CD8-positive, alpha-beta memory T cell (primary cell): ENCODE data around the gene PDE4C. TPM values are rescaled to one million over a fixed set of nuclear protein-coding genes. Genes with fewer than 3 reads are reported as not detected.

Experiments used
- CTCF ChIA-PET: fragments of 350-600 bp; sonication (Branson Sonifier 250); formaldehyde crosslinking; loops from one replicate; lab custom pipeline; 2021; ENCODE audit warnings: antibody characterized with exemption; lab: Charles Lee
- POLR2A ChIA-PET: fragments of 350-600 bp; sonication (Branson Sonifier 250); formaldehyde crosslinking; loops from one replicate; lab custom pipeline; 2021; ENCODE audit warnings: antibody characterized with exemption; lab: Charles Lee
- DNase-seq, 5 donors: peaks; one replicate each; pipeline versions ENCODE4 v3.0.0 to v3.0.0-alpha.2; 2020 to 2022; ENCODE audit warnings: mixed read lengths in 1 of 5
- H3K27ac ChIP-seq: one replicate; pipeline ENCODE4 v1.7.0; 2013; ENCODE audit warnings: low read depth, mild to moderate bottlenecking, low read length, moderate library complexity
- H3K27me3 ChIP-seq: 2 replicates; pipeline ENCODE4 v1.7.0; 2013; ENCODE audit warnings: low read length, mild to moderate bottlenecking; ENCODE audit not compliant: insufficient read depth, poor library complexity, severe bottlenecking
- H3K36me3 ChIP-seq: 2 replicates; pipeline ENCODE4 v1.7.0; 2013; ENCODE audit warnings: mild to moderate bottlenecking, low read length, moderate library complexity; ENCODE audit not compliant: insufficient read depth
- H3K4me1 ChIP-seq: 2 replicates; pipeline ENCODE4 v1.7.0; 2013; ENCODE audit warnings: mild to moderate bottlenecking, low read length, moderate library complexity; ENCODE audit not compliant: insufficient read depth
- H3K4me3 ChIP-seq: 2 replicates; pipeline ENCODE4 v1.7.0; 2013; ENCODE audit warnings: mild to moderate bottlenecking, low read length
- H3K9me3 ChIP-seq: 2 replicates; pipeline ENCODE4 v1.7.0; 2013; ENCODE audit warnings: mild to moderate bottlenecking, low read length
- H3K27ac Mint-ChIP-seq, 8 donors: one replicate each; pipeline ENCODE4 v1.8.0; 2020 to 2021; ENCODE audit warnings: mixed read lengths in 8 of 8, mild to moderate bottlenecking in 6 of 8, inconsistent platforms in 3 of 8, moderate library complexity in 3 of 8
- H3K27me3 Mint-ChIP-seq, 2 donors: one replicate each; pipeline ENCODE4 v1.8.0; 2020 to 2021; ENCODE audit warnings: mixed read lengths in 2 of 2, mild to moderate bottlenecking in 1 of 2, moderate library complexity in 1 of 2
- H3K36me3 Mint-ChIP-seq, 3 donors: one replicate each; pipeline ENCODE4 v1.8.0; 2020 to 2021; ENCODE audit warnings: mixed read lengths in 3 of 3, inconsistent platforms in 1 of 3, mild to moderate bottlenecking in 1 of 3
- H3K4me1 Mint-ChIP-seq, 3 donors: one replicate each; pipeline ENCODE4 v1.8.0; 2020 to 2021; ENCODE audit warnings: mixed read lengths in 3 of 3, inconsistent platforms in 1 of 3, mild to moderate bottlenecking in 1 of 3
- H3K4me3 Mint-ChIP-seq, 7 donors: one replicate each; pipeline ENCODE4 v1.8.0; 2020 to 2021; ENCODE audit warnings: mixed read lengths in 7 of 7, mild to moderate bottlenecking in 6 of 7, moderate library complexity in 4 of 7, inconsistent platforms in 2 of 7
- H3K9me3 Mint-ChIP-seq, 5 donors: one replicate each; pipeline ENCODE4 v1.8.0; 2020 to 2022; ENCODE audit warnings: mixed read lengths in 5 of 5, mild to moderate bottlenecking in 3 of 5, moderate library complexity in 2 of 5, inconsistent platforms in 1 of 5
- polyA plus RNA-seq: library from polyadenylated mRNA; unstranded; fragments of 300-500 nt; fragmentation: Illumina TruSeq; gene quantifications from one replicate; pipeline ENCODE4 v1.2.3, GENCODE V29; 2021
- total RNA-seq, 2 experiments: library from RNA; stranded (reverse); gene quantifications; one replicate each; pipeline ENCODE4 v1.2.3, GENCODE V29; 2021

PDE4C gene
- total and polyA plus RNA-seq, 3 experiments from 2014 or later, result not detected

DNA sequence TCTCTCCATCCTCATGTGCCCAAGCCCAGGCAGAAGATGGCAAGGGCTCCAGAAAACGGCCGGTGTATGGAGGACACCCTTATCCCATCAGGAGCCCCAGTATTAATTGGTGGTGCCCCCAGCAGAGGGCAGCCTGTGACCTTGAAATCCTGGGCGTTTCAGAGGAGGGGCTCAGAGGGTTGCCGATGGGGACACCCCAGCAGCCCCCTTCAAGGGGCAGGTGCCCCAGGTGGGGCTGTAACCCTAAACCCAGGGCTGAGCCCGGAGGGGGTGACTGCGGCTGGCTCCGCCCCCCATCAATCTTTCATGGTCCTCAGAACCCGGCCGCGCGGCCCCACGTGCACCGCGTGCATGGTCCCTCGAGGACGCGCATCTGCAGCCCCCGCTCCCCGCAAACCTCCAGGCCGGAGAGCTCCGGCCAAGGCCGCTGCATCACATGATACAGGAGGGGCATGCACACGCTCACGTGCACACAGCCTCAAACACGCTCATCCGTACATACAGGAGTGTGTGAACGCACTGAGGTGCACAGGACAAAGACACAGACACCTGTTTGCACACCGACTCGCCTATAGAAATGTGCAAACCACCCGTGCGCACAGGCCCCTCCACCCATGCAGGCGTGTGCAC, 23.3 kb downstream of the PDE4C start:
- Histone ChIP-seq H3K9me3 (no peaks in the 10 kb centered on the region), H3K4me3 (peak overlapping the region; percentile 94), H3K27ac (no peak overlapping the region), H3K36me3 (peaks cover 4% of the 10 kb centered on the region), H3K4me1 (peaks cover 17% of the 10 kb centered on the region), H3K27me3 (no peaks in the 10 kb centered on the region)
- ChIA-PET CTCF (interaction anchor here (1.0 to 10.9 kb wide), 4 partner anchors 48 to 126 kb away, joined by 4 to 116 read pairs (median 9); a partner anchor contains a TSS), POLR2A (interaction anchor here (1.0 to 3.4 kb wide), 4 partner anchors 8 to 77 kb away, joined by 3 to 41 read pairs (median 16); partner anchors contain the start of genes JUND and MPV17L2)
- Mint-ChIP-seq H3K27me3 (no peaks in the 10 kb centered on the region), H3K4me1 (peaks cover 16 to 36% (median 22%) of the 10 kb centered on the region in 3 donors), H3K27ac (peak overlapping the region; percentile 71 to 98 (median 94)), H3K4me3 (peak overlapping the region; percentile 91 to 98 (median 96)), H3K36me3 (peaks cover 2 to 27% (median 4%) of the 10 kb centered on the region in 3 donors), H3K9me3 (no peaks in the 10 kb centered on the region)
- DNase-seq, result peak in 1 of 5 donors; percentile 61

DNA sequence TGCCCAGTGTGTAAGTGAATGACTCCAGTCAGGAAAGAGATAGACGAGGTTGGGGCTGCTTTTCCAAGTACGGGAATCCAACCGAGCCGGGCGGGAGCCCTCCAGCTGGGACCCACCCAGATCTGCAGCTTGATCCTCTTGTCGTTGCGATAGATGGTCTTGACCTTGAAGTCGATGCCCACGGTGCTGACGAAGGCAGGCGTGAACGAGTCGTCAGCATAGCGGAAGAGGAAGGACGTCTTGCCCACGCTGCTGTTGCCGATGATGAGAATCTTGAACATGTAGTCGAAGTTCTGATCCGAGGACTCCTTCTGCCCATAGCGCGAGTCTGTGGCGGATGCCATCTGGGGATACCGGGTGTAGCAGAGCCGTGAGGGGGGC, 23.9 kb downstream of the PDE4C start:
- no peak overlapping the region for H3K4me3 ChIP-seq
- no peak overlapping the region for H3K27ac ChIP-seq
- POLR2A ChIA-PET, result interaction anchor here (0.6 kb wide), 2 partner anchors 122 to 1206 kb away, joined by 3 read pairs; no protein-coding TSS in a partner anchor
- DNase-seq, result no peak
- H3K27me3 ChIP-seq, result no peaks in the 10 kb centered on the region
- Mint-ChIP-seq H3K9me3 (no peaks in the 10 kb centered on the region), H3K27me3 (no peaks in the 10 kb centered on the region), H3K4me3 (peak overlapping the region in 6 of 7 donors; percentile 49 to 98 (median 81)), H3K36me3 (peaks cover 2 to 31% (median 4%) of the 10 kb centered on the region in 3 donors), H3K27ac (peak overlapping the region in 5 of 8 donors; percentile 23 to 93 (median 58)), H3K4me1 (peaks cover 16 to 36% (median 22%) of the 10 kb centered on the region in 3 donors)
- peaks cover 17% of the 10 kb centered on the region for H3K4me1 ChIP-seq
- H3K9me3 ChIP-seq, result no peaks in the 10 kb centered on the region
- CTCF ChIA-PET, result interaction anchor here (1.5 to 10.9 kb wide), 2 partner anchors 48 to 208 kb away, joined by 3 to 116 read pairs; a partner anchor contains a TSS
- peaks cover 4% of the 10 kb centered on the region for H3K36me3 ChIP-seq

DNA sequence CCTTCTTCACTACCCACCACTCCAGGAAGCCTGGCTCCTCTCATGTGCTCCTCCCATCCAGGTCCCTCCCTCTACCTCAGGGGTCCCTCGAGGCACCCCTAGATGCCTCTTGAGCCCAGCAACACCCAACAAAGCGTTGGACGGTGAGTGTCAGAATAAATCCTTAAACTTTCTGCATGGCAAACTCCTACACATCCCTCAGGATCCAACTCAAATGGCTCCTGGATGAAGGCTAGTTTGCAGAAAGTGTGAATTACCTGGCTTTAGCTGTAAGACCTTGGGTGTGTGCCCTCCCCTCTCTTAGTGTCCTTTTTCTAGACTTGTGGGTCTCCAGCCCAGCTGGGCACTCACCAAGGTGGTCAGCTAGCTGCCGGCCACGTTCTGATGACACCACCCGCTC, 27.9 kb downstream of the PDE4C start:
- Histone ChIP-seq H3K4me1 (peaks cover 25% of the 10 kb centered on the region), H3K4me3 (no peak overlapping the region), H3K27ac (no peak overlapping the region), H3K27me3 (no peaks in the 10 kb centered on the region), H3K36me3 (peaks cover 10% of the 10 kb centered on the region), H3K9me3 (no peaks in the 10 kb centered on the region)
- POLR2A ChIA-PET, result no interaction called here
- no peaks in the 10 kb centered on the region for H3K9me3 Mint-ChIP-seq
- peaks cover 2 to 41% (median 4%) of the 10 kb centered on the region in 3 donors for H3K36me3 Mint-ChIP-seq
- DNase-seq, result no peak
- H3K4me1 Mint-ChIP-seq, result peaks cover 19 to 33% (median 25%) of the 10 kb centered on the region in 3 donors
- peak overlapping the region in 2 of 8 donors; percentile 42 to 70 for H3K27ac Mint-ChIP-seq
- H3K4me3 Mint-ChIP-seq, result peak overlapping the region in 1 of 7 donors; percentile 88
- H3K27me3 Mint-ChIP-seq, result no peaks in the 10 kb centered on the region
- CTCF ChIA-PET, result interaction anchor here (2.8 kb wide), 1 partner anchor 54 kb away, joined by 10 read pairs; no protein-coding TSS in a partner anchor

GRCh38 chr19:18197941-18198340, 28.3 kb downstream of the PDE4C start:
- H3K27ac ChIP-seq, result no peak overlapping the region
- H3K27me3 ChIP-seq, result no peaks in the 10 kb centered on the region
- peaks cover 17 to 32% (median 24%) of the 10 kb centered on the region in 3 donors for H3K4me1 Mint-ChIP-seq
- no peak overlapping the region for H3K4me3 ChIP-seq
- DNase-seq, result no peak
- peaks cover 2 to 41% (median 4%) of the 10 kb centered on the region in 3 donors for H3K36me3 Mint-ChIP-seq
- peaks cover 10% of the 10 kb centered on the region for H3K36me3 ChIP-seq
- no peaks in the 10 kb centered on the region for H3K9me3 ChIP-seq
- ChIA-PET POLR2A (no interaction called here), CTCF (interaction anchor here (2.8 kb wide), 1 partner anchor 54 kb away, joined by 10 read pairs; no protein-coding TSS in a partner anchor)
- H3K9me3 Mint-ChIP-seq, result peaks cover 0 to under 1% (median 0%) of the 10 kb centered on the region in 5 donors
- peak overlapping the region in 1 of 7 donors; percentile 88 for H3K4me3 Mint-ChIP-seq
- peaks cover 0 to under 1% of the 10 kb centered on the region in 2 donors for H3K27me3 Mint-ChIP-seq
- no peak overlapping the region for H3K27ac Mint-ChIP-seq
- peaks cover 21% of the 10 kb centered on the region for H3K4me1 ChIP-seq

DNA sequence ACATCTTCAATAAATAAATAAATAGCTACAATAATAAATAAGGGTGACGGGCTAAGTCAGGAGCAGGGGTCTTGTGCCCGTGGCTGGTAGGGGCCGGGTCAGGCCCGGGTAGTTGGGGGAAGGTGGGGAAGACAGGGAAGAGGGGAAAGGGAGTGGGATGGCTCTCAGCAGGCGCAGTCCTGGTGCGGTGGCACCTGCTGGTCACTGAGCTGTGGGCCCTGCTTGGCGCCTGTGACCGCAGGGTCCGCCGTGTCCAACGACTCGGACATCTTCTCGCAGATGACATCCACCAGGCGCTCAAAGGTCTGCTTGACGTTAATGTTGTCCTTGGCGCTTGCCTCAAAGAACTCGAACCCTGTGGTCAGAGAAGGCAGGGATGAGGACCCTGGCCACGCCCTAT, 28.9 kb downstream of the PDE4C start:
- POLR2A ChIA-PET, result interaction anchor here (0.6 kb wide), 2 partner anchors 145 to 196 kb away, joined by 3 to 4 read pairs; no protein-coding TSS in a partner anchor
- H3K9me3 ChIP-seq, result no peaks in the 10 kb centered on the region
- no peak overlapping the region for H3K27ac ChIP-seq
- CTCF ChIA-PET, result interaction anchor here (2.8 kb wide), 1 partner anchor 55 kb away, joined by 10 read pairs; no protein-coding TSS in a partner anchor
- no peak overlapping the region for H3K4me3 Mint-ChIP-seq
- peaks cover 20 to 30% (median 22%) of the 10 kb centered on the region in 3 donors for H3K4me1 Mint-ChIP-seq
- peaks cover 0 to 2% (median 0%) of the 10 kb centered on the region in 5 donors for H3K9me3 Mint-ChIP-seq
- H3K4me1 ChIP-seq, result peaks cover 16% of the 10 kb centered on the region
- peaks cover 10% of the 10 kb centered on the region for H3K36me3 ChIP-seq
- H3K4me3 ChIP-seq, result no peak overlapping the region
- no peak overlapping the region for H3K27ac Mint-ChIP-seq
- peaks cover 0 to 3% of the 10 kb centered on the region in 2 donors for H3K27me3 Mint-ChIP-seq
- H3K27me3 ChIP-seq, result no peaks in the 10 kb centered on the region
- H3K36me3 Mint-ChIP-seq, result peaks cover 2 to 43% (median 4%) of the 10 kb centered on the region in 3 donors
- DNase-seq, result no peak

GRCh38 chr19:18196511-18196845, 29.8 kb downstream of the PDE4C start:
- no peak overlapping the region for H3K4me3 ChIP-seq
- peaks cover 0 to 3% of the 10 kb centered on the region in 2 donors for H3K27me3 Mint-ChIP-seq
- peaks cover 0 to 2% (median 0%) of the 10 kb centered on the region in 5 donors for H3K9me3 Mint-ChIP-seq
- H3K36me3 ChIP-seq, result peaks cover 10% of the 10 kb centered on the region
- no peak overlapping the region for H3K27ac ChIP-seq
- no peaks in the 10 kb centered on the region for H3K27me3 ChIP-seq
- no peaks in the 10 kb centered on the region for H3K9me3 ChIP-seq
- H3K27ac Mint-ChIP-seq, result no peak overlapping the region
- peaks cover under 1 to 42% (median 4%) of the 10 kb centered on the region in 3 donors for H3K36me3 Mint-ChIP-seq
- H3K4me1 Mint-ChIP-seq, result peaks cover 21 to 29% (median 23%) of the 10 kb centered on the region in 3 donors
- ChIA-PET CTCF (no interaction called here), POLR2A (no interaction called here)
- no peak for DNase-seq
- H3K4me1 ChIP-seq, result peaks cover 16% of the 10 kb centered on the region
- peak overlapping the region in 3 of 7 donors; percentile 19 to 60 (median 31) for H3K4me3 Mint-ChIP-seq

DNA sequence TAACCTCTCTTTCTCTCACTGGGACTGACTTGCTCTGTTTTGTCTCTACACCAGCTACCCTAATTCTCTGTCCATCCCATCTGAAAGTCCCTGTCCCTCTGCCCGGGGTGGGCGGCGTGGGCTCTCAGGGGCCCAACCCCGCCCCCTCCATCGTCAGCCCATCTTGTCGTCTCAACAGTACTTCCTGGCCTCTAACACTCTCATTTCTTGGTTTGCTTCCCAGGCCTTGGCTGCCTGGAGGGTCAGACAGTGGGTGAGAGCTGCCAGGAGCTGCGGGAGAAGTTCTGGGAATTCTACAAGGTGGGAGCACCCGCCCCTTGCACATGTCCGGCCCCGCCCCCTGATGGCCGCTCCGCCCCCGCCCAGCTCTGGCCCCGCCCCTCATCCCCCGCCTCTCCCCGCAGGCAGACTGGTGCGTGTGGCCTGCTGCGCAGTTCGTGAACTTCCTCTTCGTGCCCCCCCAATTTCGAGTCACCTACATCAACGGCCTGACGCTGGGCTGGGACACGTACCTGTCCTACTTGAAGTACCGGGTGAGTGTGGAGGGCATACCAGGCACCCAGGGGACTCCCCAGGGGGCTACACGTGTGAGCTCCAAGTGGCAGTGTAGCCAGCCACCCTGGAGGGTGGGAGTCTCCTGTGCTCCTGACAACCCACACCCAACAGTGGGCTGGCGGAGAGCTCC, 31.5 kb downstream of the PDE4C start:
- H3K27me3 ChIP-seq, result no peaks in the 10 kb centered on the region
- ChIA-PET POLR2A (interaction anchor here (1.9 to 3.1 kb wide), 2 partner anchors 9 to 86 kb away, joined by 6 to 40 read pairs; partner anchors contain the start of genes JUND and RAB3A), CTCF (interaction anchor here (1.1 to 4.5 kb wide), 4 partner anchors 10 to 103 kb away, joined by 3 to 24 read pairs (median 5); partner anchors contain the start of gene RAB3A)
- no peak overlapping the region for H3K27ac ChIP-seq
- H3K36me3 ChIP-seq, result peaks cover 6% of the 10 kb centered on the region
- peaks cover 21 to 28% (median 22%) of the 10 kb centered on the region in 3 donors for H3K4me1 Mint-ChIP-seq
- H3K4me1 ChIP-seq, result peaks cover 16% of the 10 kb centered on the region
- peaks cover 0 to 2% (median 0%) of the 10 kb centered on the region in 5 donors for H3K9me3 Mint-ChIP-seq
- H3K36me3 Mint-ChIP-seq, result peaks cover 0 to 38% (median 4%) of the 10 kb centered on the region in 3 donors
- H3K9me3 ChIP-seq, result no peaks in the 10 kb centered on the region
- peak overlapping the region; percentile 82 to 95 (median 89) for H3K4me3 Mint-ChIP-seq
- H3K27ac Mint-ChIP-seq, result peak overlapping the region in 5 of 8 donors; percentile 56 to 80 (median 78)
- peaks cover 0 to 3% of the 10 kb centered on the region in 2 donors for H3K27me3 Mint-ChIP-seq
- peak overlapping the region; percentile 74 for H3K4me3 ChIP-seq
- peak in 2 of 5 donors; percentile 39 to 60 for DNase-seq
